ENCODE measurements around the gene GARS1.
"Not testable (repeated sequence)": the region's sequence is repeated elsewhere in the genome, so short reads cannot be mapped to it uniquely, and the experiment has no call there.

Gene GARS1

DNA sequence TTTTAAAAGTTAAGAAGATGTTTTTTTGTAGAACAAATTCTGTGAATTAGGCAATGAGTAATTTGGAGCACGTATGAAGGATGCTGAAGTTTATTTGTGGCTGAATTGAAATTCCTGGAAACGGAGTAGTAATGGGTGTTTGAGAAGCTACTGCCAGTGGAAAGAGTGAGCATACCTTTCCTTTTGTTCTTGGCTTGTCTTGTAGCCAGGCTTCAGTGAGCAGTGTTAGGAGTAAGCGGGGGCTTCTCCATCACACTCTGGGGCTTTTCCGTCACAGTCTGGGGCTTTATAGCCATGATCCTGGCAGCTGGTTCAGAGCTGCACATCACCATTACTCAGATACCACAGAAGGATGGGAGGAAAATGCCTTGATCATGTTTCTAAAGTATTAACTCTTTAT is 32.3 kb downstream of the GARS1 start:
- no peak for DNase-seq (ENCODE audit: low spot score)

DNA sequence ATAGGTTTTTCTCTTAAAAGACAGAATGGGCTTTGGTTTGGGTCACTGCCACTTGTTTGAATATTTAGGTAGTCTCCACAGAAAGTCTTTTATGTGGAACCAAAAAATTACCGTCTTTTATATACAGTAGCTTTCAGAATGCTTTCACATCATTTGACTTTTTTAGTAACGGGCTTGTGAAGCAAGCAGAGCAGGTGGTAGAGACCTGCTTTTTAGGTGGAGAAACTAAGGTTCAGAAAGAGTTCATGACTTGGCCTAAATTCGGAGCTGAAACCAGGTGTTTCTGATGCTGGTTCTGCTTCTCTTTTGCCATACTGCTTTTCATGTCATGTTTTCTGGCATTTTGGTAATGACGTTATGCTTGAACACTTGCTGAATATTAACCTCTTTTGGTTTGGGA is 36.3 kb downstream of the GARS1 start:
- DNase-seq (ENCODE audit: low spot score): no peak

DNA sequence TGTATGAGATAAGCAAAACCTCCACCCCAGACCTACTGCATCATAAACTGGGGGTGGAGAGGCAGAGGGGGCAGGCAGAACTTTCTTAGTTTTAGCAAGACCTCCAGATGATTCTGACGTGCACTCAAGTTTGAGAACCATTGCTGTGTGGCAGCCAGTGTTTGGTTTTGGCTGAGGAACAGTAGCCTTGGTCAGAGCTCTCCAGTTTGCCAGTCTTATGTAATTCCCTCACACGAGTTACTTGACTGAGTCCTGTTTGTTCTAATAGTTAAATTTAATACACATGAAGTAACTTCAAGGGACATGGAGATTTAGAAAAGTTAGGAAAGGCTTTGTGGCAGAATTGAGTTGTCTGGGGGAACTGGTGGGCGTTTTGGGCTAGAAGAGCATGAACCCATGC is 38.5 kb downstream of the GARS1 start:
- DNase-seq (ENCODE audit: low spot score): no peak

DNA sequence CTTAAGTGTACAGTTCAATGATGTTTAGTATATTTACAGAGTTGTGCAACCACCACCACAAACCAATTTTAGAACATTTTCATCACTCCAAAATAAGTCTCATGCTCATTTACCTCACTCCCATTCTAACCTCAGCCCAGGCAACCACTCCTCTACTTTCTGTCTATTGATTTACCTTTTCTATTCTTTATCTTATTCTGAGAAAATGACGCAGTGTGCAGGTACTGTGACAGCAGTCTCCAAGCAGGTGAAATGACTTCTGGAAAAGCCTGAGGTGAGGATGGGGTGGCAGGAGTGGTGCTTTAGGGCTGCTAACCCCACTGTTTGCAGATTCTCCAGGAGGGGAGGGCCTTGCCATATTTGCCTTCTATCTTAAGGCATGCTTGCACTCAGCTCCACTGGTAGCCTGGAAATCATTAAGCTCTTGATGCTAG is 39.5 kb downstream of the GARS1 start:
- DNase-seq (ENCODE audit: low spot score): no peak

DNA sequence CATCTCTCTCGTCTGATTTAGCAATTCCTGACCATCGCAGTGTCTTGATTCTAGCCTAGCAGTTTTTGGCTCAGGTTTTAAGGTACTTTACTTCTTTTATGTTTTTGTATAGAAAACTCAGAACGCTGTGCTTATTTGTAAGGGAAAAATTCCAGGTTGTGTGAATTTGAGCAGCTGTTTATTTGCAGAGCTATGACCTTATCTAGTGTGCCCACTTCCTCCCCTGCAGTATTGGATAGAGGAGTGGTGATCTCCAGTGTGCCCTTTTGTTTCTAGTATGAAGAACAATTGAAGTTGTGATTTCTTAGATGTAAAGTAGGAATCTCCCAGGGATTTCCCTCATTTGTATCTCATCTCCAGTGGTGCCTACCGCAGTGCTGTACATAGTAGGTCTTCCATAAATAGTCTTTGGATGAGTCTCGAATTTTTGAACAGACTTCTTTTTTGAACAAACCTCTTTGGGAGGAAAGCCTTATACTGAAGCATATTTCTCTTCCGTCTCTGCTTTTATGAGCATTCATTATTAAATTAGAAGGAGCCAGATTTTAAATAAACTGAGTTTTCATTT is 40.0 kb downstream of the GARS1 start:
- no peak for DNase-seq (ENCODE audit: low spot score)

DNA sequence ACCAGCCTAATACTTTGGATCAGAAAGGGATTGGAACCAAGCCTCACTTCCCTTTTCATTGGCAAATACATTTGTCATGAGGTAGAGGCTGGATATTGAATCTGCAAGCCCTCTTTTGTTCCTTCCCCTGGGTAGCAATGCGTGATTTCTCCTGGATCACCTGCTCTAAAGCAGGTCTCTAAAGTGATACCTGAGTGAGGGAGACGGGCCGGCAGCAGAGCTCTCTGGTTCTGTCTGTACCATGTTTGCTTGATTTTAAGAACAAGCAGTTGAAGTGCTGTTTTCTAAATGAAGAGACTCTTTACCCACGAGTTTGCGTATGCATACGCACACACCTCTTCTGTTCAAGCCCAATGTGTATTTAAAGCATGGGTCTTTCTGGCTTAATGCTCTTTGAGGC is 41.1 kb downstream of the GARS1 start:
- no peak for DNase-seq (ENCODE audit: low spot score)

DNA sequence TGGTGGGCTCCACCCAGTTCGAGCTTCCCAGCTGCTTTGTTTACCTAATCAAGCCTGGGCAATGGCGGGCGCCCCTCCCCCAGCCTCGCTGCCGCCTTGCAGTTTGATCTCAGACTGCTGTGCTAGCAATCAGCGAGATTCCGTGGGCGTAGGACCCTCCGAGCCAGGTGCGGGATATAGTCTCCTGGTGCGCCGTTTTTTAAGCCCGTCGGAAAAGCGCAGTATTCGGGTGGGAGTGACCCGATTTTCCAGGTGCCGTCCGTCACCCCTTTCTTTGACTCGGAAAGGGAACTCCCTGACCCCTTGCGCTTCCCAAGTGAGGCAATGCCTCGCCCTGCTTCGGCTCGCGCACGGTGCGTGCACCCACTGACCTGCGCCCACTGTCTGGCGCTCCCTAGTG is 47.6 kb downstream of the GARS1 start:
- DNase-seq (ENCODE audit: low spot score): not testable (repeated sequence)

DNA sequence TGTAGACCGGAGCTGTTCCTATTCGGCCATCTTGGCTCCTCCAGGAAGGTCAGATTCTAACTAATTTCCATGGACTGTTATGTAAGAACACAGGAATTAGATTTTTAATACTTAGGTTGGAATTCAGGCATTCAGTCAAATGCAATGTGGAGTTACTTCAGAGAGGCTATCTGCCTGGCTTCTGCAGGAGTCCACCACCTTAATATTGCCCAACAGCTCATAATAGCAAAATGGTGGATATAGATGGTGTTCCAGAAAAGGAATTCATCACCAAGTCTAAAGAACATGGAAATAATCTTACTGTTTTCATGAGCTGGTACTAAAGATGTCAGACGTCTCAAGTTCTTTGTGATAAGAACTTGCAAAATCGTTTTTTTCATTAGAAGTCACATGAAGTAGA is 48.1 kb downstream of the GARS1 start:
- DNase-seq (ENCODE audit: low spot score): no peak

DNA sequence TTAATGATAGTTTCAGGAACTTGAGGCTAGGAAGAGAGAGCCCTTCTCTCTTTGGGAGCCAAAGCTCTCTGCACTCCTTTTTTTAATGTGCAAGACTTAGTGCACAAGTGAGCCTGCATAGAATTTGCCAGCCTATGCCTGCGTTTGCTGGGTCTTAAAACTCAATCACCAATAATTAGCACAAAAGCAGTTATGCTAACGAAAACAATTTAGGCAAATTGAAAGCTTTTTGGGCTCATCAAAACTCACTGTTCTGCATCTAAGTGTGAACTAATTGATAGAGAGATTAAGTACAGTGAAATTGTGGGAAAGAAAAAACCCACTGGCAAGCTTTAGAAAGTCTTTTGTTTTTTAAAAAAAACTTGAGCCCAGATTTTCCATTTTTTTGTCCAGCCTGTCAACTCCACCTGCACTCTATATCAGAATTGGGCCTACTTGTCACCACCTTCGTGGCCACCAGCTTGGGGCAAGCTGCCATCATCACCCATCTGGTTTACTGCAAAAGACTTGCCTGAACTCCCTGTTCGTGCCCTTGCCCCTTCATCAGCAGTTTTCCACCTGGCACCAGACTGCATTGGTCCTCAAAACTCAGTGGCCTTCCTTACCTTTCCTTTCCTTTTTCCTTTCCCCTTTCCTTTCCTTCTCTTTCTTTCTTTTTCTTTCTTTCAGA is 49.7 kb downstream of the GARS1 start:
- DNase-seq (ENCODE audit: low spot score): no peak

DNA sequence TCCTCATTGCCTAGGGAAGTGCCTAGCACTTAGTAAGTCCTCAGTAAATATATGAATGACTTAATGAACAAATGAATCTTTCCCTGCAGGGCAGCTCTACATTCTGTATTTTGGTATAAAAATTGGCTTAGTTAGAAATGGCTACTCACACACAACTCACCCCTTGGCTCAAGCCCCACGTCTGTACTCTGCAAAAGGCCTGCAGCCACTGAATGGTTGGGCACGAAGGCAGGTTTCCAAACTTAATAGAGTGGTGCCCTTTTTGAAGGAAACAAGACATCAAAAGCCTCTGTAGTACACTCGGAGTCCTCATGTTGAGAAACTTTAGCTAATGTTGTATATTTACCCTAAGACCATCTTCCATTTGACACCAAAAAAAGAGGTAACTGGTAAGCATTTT is 51.0 kb downstream of the GARS1 start:
- no peak for DNase-seq (ENCODE audit: low spot score)

DNA sequence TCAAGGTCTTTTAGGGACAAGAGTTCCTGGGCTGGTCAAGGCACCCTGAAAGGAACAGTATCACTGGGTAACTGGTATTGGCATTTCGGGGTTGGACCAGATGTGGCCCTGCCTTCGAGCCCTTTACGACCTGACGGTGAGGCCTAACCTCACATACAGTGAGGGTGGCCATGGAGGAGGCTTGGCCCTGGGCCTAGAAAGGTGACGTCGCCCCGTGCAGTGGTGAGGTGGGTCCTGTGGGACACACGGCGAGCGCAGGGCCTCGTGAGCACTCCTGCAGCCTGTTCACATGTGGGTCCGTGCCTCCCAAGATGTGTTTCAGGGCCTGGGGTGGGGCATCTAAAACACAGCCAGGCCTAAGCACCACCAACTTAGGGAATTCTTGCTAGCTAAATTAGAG is 51.5 kb downstream of the GARS1 start:
- DNase-seq (ENCODE audit: low spot score): no peak

DNA sequence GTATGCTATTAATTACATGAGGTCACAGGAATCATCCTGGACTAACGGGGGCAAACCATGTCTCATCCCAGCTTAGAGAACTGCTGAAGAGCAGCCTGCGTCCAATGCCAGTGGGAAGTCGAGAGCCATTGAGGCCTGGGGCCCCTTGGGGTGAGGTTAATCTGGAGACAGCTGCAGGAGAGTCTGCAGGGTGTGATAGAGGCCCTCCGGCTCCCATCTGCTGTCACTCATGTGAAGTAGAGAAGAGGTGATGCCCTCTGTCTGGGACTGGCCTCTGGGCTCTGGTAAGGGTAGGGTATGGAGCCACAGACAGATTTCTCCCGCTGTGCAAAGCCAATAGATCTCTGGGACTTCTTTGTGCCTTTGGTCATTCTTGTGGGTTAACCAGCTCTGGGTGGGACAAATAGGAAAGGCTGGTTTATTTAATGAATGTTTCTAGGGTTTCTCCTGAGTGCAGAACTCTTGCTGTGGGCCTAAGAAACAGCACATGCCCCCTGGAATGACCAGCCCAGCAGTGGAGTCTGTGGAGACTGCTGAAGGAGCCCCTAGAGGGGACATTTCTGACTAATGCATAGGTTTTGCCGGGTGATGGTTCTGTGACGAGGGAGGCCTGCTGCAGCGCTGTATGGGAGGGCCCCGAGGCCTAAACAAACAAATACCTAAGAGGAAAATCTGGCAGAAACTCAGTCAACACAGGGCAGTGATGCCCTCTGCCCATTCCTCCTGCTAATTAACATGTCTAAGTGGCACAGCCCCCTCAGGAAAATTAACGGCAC is 53.1 kb downstream of the GARS1 start:
- no peak for DNase-seq (ENCODE audit: low spot score)

DNA sequence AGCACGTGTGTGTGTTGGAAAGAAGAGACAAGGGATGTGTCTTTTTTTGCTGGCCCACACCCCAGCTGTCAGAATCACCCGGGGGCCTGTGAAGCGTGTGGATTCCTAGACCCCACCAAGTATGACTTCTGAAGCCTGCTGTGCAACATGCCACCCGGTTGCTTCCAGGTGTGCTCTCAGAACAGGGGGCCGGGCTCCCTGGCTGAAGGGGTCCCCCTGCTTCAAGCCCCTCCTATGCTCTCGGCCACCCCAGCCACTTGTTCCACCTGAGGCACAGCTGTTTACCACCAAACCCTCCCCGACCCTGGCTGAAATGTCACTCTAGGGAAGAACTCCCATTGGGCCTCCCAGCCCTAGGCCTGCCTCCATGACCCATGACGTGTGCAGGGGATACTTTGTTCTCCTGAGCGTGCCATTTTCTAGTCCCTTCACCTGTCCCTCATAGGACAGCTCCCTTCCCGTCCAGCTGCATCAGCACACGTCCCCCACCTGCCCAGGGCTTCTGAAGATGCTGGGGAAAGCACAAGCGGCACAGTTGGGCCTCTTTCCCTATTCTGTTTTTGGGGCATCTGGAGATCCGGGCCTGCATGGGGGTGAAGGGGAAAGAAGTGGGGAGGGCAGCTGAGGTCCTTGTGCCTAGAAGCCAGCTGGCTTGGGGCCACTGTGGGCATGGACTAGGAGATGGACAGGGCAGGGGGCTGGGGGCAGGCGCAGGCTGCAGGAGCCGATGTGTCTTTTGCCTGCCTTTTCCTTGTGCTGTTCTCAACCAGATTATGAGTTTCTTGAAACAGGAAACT is 54.3 kb downstream of the GARS1 start:
- no peak for DNase-seq (ENCODE audit: low spot score)

DNA sequence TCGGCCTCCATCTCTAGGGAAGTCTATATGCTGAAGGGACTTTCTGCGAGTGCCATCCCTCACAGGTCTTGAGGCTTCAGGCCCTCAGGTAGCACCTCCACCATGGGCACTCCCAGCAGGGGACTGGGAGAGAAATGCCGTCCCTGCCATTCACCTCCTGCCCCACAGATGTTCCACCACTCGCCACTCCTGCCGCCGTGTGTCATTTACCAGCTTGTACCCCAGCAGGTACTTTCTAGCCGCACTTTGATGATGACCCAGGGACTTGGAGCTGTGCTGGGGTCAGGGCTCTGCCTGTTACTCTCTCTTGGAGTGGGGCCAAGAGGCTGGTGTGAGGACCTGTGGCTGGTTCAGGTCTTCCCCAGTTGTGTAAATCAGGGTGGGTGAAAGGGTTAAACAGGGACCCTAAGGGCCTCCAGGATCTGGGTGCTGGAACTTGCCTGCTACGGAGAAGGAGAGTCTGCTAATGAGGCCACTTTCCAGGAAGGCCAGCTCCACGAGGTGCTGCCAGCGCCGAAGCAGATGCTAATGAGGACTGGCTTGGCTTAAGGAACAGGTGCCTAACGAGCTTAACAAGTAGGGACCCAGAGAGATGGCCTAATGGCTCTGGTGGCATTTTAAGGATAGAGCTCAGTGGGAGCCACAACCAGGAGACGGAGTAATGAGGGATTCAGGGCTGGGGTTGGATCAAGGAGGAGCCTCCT is 55.2 kb downstream of the GARS1 start:
- DNase-seq (ENCODE audit: low spot score): no peak

DNA sequence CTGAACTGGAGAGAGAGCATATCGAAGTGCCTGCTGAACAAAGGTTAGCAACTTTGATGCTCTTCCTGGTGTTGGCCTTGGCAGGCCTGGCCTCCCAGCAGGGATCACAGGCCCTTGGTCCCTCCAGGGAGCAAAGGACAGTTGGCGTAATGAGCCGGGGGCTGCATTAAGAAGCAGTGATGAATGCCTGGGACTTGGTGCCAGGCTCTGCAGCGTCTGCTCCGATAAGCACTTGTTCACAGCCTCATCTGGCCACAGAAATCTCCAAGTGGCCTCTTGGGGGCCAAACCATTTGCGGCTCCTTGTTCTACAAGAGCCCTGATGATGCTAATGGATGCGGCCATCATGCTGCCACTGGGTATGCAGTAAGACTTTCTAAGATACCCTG is 55.7 kb downstream of the GARS1 start:
- no peak for DNase-seq (ENCODE audit: low spot score)

DNA sequence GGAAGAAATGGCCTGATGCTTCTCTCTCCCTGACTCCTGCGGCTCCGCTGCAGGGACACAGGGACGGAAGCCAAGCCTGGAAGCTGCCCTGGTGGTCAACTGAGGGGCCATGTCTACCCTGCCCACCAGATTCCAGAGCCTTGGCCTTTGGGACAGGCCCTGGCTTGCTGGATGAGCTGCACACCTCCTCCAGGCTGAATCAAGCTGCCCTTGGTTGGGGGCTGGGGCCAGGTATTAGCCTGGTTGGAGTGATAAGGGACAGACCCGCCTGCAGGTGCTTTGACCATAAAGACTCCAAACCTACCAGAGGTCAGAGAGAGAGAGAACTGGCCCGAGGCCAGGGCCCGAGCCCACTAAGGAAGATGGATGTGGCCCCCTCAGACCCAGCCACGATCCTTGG is 57.5 kb downstream of the GARS1 start:
- DNase-seq (ENCODE audit: low spot score): no peak

DNA sequence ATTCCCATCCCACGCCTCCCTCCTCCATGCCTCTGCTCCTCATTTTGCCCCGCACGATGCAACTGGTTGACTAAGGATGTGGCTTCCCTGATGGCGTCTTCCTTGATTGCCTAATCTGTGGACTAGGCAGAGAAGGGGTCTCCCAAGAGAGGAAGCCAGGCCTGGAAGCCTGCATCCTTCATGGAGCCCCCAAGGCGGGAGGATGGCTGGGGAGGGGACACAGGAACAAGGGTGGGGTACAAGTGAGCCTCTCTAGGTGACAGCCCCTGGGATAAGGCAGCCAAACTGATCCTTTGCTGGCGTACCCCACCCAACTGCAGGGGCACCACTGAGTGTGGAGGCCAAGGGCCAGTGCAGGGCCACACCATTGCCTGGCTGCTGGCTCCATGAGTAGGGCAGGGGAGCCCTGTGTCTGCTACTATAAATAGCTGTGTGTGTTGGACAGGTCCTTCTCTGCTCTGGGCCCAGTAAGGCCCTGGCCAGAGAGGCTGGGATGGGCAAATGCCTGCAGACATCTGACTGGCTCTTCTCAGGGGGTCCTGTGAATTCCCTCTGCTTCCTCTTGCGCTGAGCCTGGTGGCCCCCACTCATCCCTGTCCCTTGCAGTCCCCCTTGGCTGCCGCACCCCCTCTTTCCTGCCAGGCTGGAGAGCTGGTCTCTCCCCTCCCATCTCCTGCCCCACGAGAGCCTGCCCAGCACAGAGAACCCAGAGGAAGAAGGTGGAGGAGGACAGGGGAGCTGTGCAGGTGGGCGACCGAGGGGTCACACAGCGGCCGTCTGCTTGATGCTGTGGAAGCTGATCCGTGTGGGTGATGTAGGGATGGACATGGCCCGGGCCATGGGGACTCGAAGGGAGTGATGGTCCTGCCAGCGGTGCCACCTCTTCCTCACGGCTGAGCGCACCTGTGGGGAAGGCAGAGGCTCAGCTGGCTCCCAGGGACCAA is 58.3 kb downstream of the GARS1 start:
- DNase-seq (ENCODE audit: low spot score): no peak

DNA sequence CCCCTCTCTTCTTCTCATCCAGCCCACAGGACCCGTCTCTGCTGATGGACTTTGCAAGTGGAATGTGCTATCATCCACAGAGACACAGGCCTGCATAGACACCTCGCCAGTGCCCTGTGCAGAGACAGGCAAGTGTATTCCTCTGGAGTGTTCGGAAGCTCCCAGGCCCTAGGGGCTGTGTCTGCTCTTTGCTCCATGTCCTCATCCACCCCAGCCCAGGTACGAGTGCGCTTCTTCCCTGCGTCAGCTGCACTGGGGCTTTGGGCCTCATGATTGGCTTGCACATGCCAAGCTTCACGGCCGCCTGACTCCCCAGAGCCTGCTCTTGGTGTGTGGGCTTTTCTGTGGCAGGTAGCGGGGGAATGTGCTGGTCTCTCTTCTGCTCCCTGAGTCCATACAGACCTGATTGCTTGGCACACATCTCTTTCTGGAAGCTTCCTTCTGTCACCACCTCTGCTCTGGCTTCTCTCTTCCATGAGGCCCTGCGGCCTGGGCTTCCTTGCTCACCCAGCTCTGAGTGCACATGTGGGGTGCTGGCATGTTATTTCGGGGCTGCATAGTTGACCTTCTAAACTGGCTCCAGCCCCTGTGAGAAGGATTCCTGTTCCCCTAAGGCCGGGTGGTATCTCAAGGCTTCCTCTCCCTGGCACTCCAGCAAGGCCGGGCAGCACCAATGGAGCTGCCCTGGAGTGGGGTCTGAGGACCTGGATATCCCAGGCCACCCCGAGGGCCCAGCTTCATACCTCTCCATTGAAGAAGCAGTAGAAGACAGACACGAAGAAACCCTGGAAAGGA is 59.8 kb downstream of the GARS1 start:
- no peak for DNase-seq (ENCODE audit: low spot score)

DNA sequence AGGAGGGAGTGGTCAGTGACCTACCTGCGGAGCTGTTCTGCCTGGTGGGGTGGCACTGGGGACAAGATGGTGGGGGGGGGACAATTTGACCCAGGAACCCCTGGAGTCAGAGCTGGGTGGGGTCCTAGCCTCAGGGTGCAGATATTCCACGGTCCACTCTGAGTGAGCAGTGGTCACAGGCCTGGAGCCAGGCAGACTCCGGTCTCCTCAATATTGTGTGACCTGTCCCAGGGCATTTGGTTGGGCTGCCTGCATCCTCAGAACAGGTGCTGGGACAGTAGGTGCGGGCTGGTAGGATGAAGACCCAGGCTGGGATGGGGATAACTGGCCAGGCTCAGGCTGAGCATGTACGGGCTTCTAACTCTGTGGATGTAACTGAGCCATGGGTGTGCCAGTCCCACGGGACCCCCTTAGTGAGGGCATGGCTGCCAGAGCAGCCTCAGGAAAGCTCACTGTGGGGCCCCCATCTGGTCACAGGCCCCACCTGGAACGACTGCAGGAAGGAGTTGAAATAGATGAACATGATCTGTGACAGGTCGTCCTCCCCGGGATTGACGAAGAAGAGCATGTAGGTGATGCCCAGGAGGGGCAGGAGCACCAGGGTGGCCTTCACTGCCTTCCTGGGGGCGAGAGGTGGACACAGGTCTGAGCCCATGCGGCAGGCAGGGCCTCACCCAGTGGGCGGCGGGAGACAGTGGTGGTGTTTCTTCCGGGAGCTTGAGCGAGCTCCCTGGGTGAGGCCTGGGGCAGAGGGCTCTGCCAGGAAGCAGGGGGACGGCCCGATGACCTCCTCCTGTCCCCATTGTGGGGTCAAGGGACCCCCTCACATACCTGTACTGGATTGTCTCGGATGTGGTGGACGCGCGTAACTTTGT is 60.7 kb downstream of the GARS1 start:
- no peak for DNase-seq (ENCODE audit: low spot score)
